PC-3 (cell line): ENCODE results near the gene ELMO2.

Source experiments
- CTCF ChIP-seq: fragments of 300-600 bp; sonication (generic); conservative IDR thresholded peaks from 2 replicates; pipeline ENCODE4 v1.5.1; 2017; ENCODE audit warnings: antibody characterized with exemption, low read depth, mild to moderate bottlenecking, low read length
- EZH2phosphoT487 ChIP-seq: fragments of 300-600 bp; sonication (generic); IDR thresholded peaks from 2 replicates; pipeline ENCODE4 v1.6.1; 2018; ENCODE audit warnings: mild to moderate bottlenecking, antibody characterized with exemption, low read length, borderline replicate concordance

DNA sequence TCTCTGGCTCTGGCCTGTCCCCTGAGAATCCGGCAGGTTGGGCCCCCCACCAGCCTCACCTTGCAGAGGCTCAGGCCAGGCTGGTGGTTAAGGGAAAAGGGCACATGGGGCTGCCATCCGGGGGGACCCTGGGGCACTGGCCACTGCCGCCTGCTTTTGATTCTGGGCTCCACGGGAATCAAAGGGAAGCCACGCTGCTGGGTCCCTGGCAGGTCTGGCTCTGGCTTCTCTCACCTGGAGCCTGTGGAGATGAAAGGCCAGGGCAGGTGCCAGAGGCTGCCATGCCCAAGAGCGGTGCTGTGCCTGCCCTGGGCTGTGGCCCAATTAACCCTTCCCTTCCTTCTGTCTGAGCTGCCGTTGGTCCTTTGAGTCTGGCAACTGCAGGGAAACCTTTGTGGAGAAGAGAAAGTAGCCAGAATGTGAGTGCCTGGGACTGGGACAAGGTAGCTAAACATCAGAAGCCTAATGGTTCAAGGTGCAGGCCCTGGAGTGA lies 88.7 kb downstream of the ELMO2 start:
- TF ChIP-seq CTCF: no peak
- no peak for TF ChIP-seq EZH2phosphoT487
